ENCODE measurements around the gene XXYLT1.

DNA sequence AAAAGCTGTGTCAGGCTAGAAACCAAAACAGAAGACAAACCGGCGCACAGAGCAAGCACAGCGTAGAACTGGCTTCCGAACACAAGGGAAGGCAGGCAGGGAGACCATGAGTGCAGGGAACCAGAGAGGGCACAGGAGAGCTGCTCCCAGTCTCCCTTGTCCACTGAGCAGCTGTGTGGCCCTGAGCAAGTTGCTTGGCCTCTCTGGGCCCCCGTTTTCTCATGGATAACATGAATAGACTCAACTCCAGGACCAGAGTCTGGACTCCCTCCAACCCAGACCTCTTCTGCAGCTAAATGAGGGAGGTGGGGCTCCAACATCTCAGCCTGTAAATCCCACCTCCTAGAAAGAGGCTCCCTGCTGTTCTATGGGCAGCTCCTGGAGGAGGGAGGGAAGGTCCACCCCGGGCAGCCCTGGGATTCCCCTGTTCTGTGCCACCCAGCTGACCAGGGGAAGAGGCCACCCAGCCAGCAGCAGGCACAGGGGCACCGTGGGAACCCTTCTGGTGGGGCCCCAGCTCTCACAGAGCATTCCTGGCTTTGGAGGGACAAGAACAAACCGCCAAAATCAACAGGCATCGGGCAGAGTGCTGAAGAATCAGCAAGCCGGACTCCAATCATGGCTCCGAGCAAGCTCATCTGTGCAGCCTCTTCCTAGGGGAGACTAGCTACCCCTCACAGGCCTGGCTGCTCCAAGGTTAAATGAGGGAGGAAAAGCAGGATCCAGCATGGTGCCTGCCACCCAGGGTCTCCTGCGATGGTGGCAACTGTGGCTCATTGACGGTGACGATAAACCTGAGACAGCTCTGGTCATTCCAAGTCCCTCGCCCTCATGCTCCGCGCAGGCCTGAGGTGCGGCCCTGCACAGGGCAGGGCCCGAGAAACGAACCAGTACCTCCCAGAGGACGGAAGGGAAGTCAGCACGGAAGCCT, 15.1 kb downstream of the XXYLT1 start:
- no peak for TF ChIP-seq POLR2A (IDR thresholded peaks at IDR 0.05)
- TF ChIP-seq, protein P1, sequence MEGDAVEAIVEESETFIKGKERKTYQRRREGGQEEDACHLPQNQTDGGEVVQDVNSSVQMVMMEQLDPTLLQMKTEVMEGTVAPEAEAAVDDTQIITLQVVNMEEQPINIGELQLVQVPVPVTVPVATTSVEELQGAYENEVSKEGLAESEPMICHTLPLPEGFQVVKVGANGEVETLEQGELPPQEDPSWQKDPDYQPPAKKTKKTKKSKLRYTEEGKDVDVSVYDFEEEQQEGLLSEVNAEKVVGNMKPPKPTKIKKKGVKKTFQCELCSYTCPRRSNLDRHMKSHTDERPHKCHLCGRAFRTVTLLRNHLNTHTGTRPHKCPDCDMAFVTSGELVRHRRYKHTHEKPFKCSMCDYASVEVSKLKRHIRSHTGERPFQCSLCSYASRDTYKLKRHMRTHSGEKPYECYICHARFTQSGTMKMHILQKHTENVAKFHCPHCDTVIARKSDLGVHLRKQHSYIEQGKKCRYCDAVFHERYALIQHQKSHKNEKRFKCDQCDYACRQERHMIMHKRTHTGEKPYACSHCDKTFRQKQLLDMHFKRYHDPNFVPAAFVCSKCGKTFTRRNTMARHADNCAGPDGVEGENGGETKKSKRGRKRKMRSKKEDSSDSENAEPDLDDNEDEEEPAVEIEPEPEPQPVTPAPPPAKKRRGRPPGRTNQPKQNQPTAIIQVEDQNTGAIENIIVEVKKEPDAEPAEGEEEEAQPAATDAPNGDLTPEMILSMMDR (IDR thresholded peaks at IDR 0.05): no peak
- no peak for TF ChIP-seq POLR2AphosphoS5 (IDR thresholded peaks at IDR 0.05)
- TF ChIP-seq EP300 (IDR thresholded peaks at IDR 0.05): no peak
